GM19099 (cell line): Measurements from ENCODE around the gene TNFRSF19.

Experiments
- POLR2A ChIP-seq: IDR thresholded peaks from 3 replicates; pipeline ENCODE4 v1.6.1; 2011; ENCODE audit warnings: low read depth; ENCODE audit not compliant: insufficient read length; ENCODE audit errors: extremely low read depth

Gene TNFRSF19

DNA sequence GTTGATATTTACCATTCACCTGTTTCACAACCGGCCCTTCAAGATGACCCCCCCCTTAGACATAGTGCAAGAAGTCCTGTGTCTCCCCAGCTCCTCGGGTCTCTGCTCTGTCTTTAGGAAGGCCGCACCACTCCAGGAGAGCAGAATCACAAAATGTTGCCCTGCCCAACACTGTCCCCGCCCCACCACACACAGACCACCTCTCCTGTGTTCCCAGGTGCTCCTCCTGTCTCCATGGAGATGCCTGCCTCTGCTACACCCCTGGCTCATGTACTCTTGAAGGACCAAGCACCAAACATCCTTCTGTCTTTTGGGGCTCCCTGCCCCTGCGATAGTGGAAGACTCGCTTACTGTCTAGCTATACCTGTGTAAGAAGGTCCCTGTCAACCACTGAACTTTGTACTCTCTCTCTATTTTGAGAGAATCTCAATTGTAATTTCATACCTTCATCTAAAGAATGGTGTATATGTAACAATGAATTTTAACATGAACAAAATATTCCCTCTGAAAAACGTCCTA is 9.6 kb upstream of the TNFRSF19 start:
- TF ChIP-seq POLR2A = no peak

DNA sequence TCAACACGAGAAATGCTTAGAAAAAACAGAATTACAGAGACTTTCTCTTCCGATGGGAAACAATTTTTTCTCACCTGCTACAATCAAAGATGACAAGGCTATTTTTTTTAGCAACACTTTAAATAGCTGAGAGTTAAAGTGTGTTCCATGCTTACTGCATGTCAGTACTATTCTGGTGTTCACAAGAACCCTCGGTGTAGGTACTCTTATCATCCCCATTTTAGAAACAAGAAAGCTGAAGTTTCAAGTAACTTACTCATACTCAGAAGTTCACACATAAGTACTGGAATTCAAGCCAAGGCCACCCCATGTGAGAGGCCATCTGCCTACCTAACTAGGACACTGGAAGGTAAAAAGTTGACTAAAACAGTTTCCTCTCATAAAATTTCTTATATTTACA is 9.0 kb upstream of the TNFRSF19 start:
- TF ChIP-seq POLR2A = no peak

DNA sequence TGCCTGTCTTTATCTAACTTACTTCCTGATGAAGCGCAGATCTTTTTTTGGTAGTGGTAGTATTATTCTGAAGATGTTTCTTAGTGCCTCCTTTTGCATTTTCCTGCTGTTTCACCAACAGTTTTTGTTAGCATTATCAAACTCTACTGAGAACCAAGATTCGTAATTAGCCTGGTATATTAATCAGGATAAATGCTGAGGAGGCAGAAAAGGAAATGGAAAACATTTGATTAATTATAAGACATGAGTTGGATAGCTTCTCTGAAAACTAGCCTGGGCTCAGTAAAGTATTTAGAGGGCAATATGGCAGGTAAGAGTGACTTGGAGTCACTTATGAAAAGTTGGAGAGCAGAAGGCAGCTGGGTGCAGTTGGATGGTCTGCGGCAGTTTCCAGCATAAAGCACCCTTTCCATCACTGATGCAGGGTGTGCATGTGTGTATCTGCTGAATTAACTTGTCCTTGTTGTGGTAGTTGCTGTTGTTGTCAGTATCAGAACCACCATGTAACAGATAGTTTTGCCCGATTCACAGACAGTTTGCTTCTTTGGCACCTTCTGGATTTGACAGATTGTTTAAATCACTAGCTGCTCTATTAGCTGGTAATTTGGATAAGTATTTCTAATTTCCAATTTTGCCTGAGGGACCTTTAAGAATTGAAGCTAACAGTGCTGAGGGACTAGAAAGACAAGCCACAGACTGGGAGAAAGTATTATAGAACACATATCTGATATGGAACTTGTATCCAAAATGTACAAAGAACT is 6.9 kb upstream of the TNFRSF19 start:
- no peak for TF ChIP-seq POLR2A

DNA sequence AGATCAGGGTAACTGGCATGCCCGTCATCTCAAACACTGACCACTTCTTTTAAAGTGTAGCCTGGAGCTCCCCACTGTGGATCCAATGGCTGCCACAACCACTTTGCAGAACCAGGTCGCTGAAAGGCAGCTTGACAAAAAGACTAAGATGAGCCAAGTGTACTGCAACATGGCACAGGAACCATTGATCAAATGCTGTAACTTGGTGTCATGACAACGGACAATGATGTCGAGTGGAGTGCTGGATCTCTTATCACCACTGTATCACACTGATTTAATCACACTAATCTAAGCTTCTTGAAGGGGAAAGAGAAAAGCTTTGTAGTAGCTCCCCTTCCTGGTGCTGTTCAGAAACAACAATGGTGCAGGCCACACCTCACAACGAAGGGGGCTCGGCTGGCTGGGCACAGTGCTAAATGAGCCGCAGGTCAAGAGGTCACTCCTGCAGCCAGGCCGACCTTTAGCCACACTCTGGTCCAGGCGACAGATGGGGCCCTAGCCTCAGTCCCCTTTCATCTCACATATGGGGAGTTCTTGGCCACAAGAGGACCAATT is 2.2 kb upstream of the TNFRSF19 start:
- no peak for TF ChIP-seq POLR2A

GRCh38 chr13:23570921-23571315 is 706 bp downstream of the TNFRSF19 start:
- TF ChIP-seq POLR2A = no peak

- TF ChIP-seq POLR2A = no peak
These were observed 1.2 kb downstream of the TNFRSF19 start for GRCh38 chr13:23571431-23571830.

DNA sequence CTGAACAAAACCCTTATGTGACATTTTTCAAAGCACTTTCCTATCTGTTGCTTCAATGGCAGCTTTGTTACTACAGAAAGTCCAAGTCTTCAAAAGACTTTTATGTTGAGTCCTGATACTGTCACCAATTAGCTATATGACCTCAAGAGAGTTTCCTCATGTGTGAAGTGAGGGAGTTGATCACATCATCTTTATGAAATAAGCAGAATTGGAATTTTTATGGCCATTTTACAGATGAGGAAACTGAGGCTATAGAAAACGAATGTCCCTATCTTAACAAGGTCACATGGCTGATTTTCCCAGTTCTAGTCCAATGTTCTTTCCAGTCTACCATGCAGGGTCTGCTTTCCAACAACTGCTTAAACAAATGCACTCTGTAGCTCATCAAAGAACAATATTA is 2.6 kb downstream of the TNFRSF19 start:
- TF ChIP-seq POLR2A = no peak

GRCh38 chr13:23574421-23575145 is 4.4 kb downstream of the TNFRSF19 start:
- TF ChIP-seq POLR2A = no peak

GRCh38 chr13:23575632-23576031 is 5.4 kb downstream of the TNFRSF19 start:
- no peak for TF ChIP-seq POLR2A

DNA sequence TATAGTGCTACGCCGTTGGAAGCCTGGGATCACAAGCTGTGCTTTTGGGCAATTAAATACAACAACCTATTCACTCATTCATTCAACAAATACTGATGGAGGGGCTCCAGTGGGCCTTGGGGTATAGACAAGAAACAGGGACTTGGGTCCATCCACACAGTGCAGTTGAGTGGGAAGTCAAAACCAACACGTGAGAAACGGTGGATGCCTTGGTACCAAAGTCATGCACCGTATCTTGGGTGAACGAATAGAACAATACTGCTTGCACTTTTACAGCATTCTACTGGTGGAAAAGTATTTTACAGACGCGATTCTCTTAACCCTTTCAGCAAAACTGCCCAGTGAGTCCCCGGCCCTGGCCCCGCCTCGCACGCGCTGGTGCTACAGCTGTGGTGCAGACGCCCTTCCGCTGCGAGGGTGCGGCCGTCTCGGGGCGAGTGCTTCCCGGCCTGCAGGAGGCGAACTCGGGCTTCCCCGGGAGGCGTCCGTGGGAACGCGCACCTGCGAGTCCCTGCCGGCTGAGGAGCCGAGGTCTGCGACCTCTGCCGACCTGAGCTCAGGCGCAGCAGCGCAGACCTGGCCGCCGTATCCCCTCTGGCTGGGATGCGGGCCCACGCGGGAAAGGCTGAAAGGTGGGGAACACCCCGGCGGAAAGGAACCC is 8.3 kb downstream of the TNFRSF19 start:
- TF ChIP-seq POLR2A = no peak

GRCh38 chr13:23579072-23579895 is 9.1 kb downstream of the TNFRSF19 start:
- TF ChIP-seq POLR2A = peak; percentile 40

DNA sequence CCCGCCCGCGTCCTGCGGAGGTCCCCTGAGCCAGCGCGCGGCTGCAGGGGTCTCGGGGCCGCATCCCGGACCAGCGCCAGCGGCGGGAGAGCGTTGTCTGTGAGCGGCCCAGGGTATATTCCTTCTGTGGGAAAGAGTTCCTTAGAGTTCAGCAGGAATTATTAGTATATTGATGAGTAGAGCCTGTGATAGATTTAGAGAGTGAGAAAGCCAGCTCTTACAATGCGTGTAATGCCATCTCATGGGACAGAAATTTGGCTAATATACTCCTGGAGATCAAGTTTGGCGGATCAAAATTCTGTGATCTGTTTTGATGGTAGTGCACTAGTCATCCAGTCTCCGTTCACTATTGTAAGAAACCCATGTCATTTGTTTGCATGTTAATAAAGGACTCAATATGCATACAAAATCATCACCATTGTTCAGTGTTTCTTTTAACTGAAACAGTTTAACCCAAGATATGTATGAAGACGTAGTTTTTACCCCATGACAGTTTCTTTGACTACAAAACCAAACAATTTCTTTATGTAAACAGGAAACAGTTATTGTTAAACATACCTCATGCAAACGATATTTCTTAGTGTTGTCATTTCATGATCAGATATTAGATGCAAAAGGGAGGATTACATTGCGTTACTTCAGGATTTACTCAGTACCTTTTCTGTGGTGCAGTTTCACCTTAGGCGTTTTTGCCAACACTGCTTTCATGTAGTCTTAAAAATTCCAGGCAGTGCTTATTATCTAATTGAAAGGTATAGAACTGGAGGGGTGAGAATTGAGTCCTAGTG is 9.9 kb downstream of the TNFRSF19 start:
- no peak for TF ChIP-seq POLR2A

DNA sequence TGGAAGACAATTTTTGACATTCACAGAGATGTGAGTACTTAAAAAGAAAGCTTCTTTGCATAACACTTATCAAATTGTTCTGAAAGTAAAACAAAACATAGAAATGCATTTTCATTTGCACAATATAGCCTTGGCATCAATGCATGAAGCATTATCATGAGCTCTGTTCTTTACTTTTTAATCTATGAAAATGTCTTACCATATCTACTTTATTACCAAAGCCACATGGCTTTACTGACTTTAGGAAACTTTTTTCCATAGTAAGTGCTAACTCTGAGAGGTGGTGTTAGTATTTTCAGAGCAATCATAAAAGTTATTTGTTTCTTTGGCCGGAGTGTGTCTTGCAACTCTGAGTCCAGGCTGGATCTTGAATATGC is 10.5 kb downstream of the TNFRSF19 start:
- no peak for TF ChIP-seq POLR2A

GRCh38 chr13:23583491-23583890 is 13.3 kb downstream of the TNFRSF19 start:
- TF ChIP-seq POLR2A = no peak
